LNCAP (cell line): Measurements from ENCODE around the gene MOV10.

Source experiments
- CTCF ChIP-seq: fragments of 450-650 bp; IDR thresholded peaks from 2 replicates; pipeline ENCODE4 v1.5.1; 2017; ENCODE audit warnings: mild to moderate bottlenecking

The MOV10 gene

DNA sequence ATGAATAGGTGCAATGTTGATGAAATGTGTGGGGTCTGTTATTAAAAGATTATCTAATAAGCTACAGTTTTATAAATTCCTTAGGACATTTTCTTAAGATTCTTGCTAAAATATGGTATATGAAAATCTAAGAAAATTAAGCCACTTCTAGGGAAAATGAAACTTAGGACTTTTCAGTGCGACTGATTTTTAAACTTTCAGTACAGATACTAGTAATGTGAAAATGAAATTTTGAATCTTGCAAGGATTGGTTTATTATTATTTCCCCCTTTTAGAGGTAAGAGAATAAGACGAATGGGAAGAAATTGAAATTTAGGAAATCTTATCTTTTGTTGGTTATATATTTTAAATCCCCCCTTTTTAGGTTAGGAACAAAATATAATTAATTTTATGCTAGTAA is 38.4 kb upstream of the MOV10 start:
- no peak for TF ChIP-seq CTCF

DNA sequence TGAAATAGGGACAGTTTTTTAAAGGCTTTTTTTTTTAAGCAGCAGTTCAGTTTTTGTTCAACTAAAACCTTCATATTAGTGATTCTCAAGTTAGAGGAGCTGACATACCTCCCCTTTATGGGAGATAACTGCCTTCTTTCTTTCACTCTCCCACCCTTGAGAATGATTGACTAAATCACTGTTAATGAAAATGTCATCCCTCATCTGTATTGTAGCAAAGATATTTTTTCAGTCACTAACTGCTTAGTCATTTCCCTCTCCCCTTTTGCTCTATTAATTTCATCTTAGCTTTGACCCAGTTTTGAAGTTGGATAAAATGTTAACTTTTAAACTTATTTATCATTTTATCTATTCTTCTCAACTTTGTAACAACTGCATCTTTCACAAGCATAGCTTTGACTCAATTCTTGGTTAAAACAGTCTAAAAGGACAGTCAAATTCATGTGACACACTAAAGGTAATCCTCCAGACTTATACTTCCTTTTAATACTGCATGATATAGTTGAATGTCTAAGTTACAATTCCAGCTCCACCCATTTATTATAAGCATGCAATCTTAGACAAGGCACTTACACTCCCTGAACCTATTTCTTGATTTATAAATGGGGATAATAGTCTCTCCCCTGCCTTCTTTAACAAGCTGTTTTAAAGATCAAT is 37.7 kb upstream of the MOV10 start:
- no peak for TF ChIP-seq CTCF

- no peak for TF ChIP-seq CTCF
Measured at GRCh38 chr1:112637254-112638109, 37.0 kb upstream of the MOV10 start.

GRCh38 chr1:112638110-112638428 is 36.4 kb upstream of the MOV10 start:
- no peak for TF ChIP-seq CTCF

DNA sequence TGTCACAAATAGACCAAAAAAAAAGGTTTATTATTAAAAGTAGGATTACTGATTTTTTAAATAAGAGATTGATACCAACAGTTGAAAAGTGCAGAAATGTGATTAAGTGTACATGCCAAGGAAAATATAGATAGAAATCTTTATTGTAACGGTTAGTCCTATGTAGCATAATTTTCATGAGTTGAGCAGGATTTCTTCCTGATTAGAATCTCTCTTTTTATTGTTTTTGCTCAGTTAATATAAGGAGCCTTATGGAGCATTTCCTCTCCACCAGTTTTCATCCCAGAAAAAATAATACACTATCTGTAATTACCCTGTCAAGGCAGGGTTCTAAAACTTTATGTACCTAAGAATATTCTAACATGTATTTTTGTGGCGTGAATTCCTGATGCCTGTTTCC is 31.4 kb upstream of the MOV10 start:
- no peak for TF ChIP-seq CTCF

DNA sequence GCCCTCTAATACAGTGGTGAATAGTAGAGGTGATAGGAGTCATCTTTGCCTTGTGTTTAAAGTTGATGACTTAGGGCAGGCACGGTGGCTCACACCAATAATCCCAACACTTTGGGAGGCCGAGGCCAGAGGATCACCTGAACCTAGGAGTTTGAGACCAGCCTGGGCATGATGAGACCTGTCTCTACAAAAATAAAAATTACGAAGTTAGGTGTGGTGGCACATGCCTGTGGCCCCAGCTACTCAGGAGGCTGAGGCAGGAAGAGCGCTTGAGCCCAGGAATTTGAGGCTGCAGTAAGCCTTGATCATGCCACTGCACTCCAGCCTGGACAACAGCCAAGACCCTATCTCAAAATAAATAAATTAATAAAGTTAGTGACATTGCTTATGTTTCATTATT is 28.2 kb upstream of the MOV10 start:
- TF ChIP-seq CTCF: no peak

- no peak for TF ChIP-seq CTCF
Measured at GRCh38 chr1:112651205-112651604, 23.3 kb upstream of the MOV10 start.
